ENCODE data around the gene OR1F1.

OR1F1 gene

DNA sequence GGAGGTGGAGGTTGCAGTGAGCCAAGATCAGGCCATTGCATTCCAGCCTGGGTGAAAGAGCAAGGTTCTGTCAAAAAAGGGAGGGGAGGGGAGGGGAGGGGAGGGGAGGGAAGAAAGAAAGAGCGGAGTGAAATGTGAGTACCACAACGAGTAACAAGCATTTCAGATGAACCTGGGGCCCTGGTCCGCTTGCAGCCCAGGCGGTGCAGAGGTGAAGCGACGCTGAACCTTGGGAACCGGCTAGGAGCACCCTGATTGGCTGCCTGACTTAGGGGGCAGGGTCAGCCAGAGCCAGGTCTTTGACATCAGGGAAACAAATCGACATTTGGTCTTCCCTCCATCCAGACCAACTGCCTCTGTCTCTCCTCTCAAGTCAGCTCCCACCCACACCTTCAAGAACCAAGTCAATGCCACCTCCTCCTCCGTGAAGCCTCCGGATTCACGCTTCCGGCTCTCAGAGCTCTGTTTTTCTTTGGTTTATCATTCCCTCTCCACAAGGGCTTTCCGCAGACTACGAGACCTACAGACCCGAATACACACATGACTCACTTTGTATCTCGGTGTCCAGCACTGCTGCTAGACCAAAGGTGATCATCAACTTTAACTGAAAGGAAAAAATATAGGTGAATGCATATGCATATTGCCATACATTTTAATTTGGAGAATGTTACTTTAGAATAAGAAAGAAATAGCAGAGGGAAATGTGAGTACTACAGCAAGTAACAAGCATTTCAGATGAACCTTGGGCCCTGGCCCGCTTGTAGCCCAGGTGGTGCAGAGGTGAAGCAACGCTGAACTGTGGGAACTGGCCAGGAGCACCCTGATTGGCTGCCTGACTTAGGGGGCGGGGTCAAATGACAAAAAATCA lies 19.3 kb downstream of the OR1F1 start:
- no peak for DNase-seq

DNA sequence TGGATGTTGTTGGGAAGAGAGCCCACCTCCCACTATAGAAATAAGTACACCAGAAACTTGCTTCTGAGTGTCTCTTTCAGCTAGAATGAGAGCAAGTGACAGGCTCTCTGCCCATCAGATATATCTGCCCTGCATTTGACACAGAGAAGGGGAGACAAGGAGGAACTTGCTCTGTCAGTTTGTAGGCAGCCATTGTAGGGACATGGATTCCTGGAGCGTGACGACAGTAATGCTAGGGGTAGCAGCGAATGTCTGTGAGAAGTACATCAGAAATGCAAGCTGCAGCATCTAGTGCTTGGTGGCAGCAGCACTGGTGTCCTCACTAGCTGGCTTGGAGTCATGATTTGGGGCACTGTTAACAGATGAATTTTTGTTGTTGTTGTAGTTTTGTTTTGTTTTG lies 24.0 kb downstream of the OR1F1 start:
- no peak for DNase-seq

DNA sequence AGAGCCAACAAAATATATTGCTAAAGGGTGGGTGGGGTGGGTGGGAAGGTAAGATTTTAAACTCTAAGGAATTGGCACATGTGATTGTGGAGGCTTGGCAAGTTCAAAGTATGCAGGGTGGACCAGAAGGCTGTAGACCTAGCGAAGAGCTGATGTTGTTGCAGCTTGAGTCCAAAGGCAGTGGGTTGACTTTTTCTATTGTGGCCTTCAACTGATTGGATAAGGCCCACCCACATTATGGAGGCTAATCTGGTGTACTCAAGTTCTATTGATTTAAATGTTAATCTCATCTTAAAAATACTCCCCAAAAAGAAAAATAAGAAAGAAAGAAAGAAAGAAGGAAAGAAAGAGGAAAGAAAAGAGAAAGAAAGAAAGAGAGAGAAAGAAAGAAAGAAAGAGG lies 24.6 kb downstream of the OR1F1 start:
- no peak for DNase-seq

DNA sequence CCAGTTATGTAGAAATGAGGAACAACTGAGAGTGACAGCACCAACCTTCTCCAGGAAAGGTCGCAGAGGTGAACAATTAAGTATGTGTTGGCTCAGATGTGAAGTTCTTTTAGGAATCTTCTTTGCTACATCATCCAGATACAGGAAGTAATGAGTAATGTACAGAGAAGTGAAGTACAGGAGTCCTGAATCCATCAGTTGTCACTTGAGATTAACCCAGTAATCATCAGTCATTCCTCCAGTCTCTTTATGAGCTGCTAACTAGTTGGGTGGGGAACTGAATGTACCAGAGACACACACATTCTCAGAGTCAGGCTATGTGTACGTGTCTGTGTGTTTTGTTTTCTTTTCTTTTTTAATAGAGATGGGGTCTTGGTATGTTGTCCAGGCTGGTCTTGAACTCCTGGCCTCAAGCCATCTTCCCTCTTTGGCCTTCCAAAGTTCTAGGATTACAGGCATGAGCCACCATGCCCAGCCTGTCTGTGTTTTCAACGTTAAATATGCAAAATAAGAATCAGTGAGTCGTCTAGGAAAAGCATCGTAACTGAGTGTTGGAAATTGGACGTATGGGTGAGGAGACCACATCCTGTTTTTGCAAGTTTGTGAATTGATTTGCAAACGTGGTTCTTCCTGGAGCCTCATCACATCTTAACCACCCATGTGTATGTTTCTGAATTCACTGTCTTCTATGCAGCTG lies 27.0 kb downstream of the OR1F1 start:
- DNase-seq = peak; percentile 75

DNA sequence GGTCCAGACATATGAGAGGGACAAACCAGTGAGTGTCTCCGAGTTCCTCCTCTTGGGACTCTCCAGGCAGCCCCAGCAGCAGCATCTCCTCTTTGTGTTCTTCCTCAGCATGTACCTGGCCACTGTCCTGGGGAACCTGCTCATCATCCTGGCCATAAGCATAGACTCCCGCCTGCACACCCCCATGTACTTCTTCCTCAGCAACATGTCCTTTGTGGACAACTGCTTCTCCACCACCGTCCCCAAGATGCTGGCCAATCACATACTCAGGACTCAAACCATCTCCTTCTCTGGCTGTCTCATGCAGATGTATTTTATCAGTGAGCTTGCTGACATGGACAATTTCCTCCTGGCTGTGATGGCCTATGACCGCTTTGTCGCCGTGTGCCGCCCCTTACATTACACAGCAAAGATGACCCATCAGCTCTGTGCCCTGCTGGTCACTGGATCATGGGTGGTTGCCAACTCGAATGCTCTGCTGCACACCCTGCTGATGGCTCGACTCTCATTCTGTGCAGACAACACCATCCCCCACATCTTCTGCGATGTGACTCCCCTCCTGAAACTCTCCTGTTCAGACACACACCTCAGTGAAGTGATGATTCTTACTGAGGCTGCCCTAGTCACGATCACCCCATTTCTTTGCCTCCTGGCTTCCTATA lies 27.7 kb downstream of the OR1F1 start:
- DNase-seq = no peak

DNA sequence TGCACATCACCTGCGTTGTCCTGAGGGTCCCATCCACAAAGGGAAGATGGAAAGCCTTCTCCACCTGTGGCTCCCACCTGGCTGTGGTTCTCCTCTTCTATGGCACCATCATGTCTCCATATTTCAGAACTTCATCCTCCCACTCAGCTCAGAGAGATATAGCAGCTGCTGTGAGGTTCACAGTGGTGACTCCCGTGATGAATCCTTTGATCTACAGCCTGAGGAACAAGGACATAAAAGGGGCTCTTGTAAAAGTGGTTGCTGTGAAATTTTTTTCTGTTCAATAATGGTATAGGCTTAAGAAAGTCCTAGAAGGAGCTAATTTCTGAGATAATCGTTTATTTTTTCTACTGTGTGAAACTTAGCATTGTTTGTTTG lies 28.2 kb downstream of the OR1F1 start:
- peak; percentile 30 for DNase-seq

DNA sequence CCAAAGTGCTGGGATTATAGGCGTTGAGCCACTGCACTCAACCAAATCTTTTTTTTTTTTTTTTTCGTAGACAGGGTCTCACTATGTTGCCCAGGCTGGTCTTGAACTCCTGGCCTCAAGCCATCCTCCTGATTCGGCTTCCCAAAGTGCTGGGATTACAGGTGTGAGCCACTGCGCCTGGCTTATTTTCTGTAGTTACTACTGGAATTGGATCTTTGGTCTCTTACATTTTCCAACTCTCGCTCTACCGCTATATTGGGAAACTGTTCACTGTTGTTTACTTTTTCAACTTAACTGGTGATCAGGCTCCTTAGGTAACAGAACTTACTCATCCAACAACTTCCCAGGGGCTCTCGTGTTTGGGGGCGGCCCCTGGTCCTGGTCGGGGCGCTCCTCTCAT lies 32.8 kb downstream of the OR1F1 start:
- DNase-seq = no peak

DNA sequence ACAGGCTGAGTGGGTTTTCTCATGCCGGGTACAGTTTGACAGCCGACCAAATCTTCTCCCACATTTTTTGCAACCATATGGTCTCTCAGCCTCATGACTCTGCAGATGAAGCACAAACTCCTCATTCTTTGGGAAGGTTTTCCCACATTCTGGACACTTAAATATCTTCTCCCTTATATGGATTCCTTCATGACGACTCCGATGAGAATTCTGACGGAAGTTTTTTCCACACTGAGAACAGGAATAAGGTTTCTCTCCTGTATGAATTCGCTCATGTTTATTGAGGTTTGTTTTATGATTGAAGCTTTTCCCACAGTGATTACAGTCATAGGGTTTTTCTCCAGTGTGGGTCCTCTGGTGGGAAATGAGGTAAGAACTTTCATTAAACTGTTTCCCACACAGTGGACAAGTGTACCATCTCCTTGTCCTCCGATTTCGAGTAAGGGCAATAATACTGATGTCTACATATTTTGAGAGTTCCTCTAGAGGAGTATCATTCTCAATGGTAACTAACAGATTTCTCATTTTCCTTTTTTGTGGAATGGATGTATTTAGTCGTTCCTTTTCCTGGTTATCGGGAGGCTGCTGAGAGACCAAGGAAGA lies 36.0 kb downstream of the OR1F1 start:
- no peak for DNase-seq

DNA sequence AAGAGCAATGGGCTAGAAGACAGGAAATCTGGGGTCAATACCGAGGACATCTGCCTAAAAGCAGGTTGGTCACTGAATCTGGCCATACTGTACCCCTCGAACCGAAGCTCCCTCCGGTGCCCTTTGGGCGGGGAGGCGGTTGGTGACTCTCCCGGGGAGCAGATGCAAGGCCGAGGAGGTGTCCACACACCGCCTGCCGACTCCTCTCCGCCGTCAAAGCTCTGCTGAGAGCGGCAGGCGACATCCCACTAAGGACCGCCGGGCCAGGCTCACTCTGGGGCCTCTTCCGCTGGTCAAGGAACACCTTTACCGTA lies 46.5 kb downstream of the OR1F1 start:
- no peak for DNase-seq

DNA sequence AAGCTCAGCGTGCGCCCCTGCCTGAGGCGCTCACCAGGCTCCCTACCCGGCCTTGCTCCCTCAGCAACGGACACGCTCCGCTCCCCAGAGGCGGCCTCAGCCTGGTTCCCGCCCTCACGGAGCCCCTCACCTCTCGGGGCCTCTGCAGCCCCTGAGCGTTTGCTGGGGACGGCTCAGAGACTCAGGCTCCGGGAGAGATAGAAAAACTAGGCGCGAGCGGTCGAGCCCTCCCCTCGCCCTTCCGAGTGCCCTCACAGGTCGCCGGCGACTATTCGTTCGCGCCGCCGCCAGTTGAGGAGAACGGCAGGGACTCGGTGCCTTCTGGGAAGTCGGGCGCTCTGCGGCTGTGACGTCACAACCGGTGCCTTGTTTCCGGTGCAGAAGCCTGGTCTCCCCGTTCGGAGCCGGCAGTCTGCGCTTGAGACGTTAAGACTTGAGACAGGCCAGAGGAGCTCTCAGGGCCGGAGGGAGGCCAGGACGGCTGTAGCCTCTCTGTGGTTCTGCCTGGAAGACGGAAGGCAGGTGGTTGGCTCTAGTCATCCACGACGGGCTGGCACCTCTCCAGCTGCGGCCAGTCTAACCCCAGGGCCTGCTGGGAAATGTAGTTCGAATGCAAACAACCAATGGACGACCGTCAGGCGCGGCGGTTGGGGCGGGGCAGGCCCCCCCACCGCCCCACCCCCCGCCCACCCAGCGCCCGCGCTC lies 47.0 kb downstream of the OR1F1 start, which contains the start of gene ZNF200:
Gene ZNF200, minus strand, starts transcription at position 302 of the 705 bp plus-strand sequence. CDS start 1,403 bp downstream, outside the sequence.
- DNase-seq = peak; percentile 93

DNA sequence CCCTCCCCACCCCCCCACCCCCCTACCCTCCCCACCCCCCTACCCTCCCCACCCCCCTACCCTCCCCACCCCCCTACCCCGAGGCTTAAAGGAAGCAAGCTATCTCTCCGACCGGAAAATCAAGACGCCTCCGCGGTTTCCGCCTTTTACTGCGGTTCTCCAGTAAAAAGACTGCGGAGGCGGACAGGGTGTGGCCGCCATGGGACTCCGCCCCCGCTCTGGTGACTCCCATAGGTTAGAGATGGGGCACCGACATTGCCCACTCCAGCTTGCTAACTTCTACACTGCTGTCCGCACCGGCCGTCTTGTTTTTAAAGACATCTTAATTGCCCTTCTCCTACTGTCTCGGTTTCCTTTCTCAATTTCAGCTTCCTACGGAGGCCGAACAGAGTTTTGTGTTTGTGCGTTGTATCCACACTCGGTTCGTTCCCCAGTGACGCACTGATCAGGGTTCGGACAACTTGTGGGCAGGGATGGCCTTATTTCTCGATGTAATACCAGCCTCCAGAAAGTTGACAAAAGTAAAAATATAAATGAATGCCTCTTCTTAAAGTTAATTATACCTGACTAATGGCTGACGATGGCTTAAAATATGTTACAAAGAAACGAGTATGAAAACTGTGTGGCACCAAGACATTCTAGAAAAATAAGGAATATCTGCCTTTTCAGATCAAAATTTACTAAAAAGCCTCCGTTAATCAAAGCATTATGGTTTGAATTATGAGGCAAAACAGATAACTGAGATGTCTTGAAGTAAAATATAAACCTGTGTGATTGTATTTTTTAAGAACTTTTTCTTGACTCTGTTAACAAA lies 48.1 kb downstream of the OR1F1 start:
- peak; percentile 50 for DNase-seq

DNA sequence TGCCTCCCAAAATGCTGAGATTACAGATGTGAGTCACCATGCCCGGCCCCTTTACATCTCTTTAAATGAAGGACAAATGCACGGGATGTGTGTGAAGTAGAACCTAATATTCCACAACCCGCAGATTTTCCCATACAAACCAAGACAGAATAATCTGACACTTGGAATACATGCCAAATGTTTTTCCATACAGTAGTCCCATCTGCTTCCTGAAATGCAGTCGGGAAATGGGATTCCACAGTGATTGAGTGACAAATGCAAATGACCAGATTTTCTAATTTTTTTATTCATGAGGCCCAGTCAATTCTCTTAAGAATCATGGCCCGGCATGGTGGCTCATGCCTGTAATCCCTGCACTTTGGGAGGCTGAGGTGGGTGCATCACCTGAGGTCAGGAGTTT lies 53.8 kb downstream of the OR1F1 start:
- DNase-seq = no peak

DNA sequence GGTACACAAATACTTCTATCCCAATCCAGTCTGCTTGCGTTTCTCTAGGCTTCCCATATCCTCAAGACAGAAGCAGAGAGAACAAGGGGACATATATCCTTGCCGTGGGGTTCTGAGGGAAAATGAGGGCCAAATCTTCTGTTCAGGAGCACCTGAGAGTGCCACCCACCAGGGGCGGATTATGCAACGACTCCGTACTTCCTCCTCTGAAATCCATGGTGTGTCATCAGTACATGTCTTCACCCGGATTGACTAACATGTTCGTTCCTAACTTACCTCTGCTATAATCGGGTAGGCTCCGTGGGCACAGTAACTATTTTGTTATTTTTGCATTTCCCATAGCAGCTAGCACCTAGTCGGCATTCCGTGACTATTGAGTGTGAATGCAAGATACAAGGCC lies 54.7 kb downstream of the OR1F1 start:
- DNase-seq = no peak

DNA sequence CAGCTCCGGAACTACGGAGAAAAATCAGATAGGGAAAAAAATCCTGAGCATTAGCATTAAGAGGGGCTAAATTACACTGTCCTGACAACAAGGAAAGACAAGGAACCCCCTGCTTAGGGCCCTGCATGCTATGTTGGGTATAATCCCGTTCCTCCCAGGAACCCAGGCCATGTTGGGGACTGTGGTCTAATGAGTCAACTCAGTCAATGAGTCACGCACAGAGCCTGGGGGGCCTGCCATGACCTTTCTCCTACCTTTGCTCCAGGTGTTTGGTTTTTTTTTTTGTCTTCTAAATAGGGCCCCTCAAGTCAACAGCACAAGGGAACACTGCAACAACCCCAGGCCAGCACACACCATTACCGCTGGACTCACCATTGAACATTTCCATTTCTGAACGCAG lies 55.9 kb downstream of the OR1F1 start:
- DNase-seq = no peak

DNA sequence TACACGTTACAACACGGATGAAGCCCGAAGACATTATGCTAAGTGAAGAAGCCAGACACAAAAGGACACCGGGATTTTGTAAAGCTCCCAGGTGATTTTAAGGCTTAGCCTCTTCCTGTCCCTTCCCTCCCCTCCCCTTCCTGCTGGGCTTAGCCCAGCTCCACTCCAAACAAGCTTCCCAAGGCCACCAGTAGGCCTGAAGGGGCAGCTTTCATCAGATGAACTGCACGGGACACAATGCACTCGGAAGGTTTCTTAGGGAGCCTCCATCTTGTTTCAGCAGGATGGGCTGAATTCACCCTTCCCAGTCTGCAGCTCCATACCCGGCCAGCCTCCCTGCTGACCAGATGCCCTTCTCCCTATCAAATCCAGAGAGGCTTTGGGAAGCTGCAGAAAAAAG lies 58.0 kb downstream of the OR1F1 start:
- no peak for DNase-seq

DNA sequence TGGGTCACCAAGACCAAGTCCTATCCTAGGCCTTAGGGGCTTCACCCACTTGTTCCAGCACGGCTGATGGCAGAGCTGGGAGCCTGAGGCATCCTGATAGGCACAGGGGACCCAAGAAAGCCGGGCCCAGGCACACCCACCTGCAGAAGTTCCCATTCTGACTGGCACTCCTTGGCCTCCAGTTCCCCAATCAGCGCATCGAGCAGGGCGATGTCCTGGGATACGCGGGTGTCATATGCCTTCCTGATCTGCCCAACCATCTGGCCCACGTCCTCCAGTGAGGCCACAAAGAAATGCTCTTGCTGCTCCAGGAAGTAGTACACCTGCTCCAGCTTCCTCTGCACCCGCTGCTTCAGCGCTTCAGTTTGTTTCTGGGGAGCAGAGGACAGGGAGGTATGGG lies 58.9 kb downstream of the OR1F1 start:
- no peak for DNase-seq

DNA sequence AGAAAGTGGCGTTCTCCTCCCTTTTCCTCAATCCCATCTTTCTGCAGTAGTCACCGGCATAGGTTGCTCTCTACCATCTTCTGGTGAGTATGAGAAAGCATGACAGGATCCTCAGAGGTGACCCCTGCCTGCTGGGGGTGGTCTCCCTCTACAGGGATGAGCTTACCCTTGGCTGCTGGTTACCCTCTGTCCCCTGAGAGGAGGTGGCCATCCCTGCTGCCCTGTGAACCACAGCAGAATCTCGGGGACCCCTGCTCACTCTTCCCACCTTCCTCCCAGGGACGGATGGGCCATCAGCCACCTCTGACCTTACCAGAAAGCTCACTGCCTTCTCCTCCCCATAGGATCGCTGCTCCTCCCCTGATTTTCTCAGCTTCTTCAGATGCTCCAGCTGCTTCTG lies 60.6 kb downstream of the OR1F1 start:
- DNase-seq = no peak

DNA sequence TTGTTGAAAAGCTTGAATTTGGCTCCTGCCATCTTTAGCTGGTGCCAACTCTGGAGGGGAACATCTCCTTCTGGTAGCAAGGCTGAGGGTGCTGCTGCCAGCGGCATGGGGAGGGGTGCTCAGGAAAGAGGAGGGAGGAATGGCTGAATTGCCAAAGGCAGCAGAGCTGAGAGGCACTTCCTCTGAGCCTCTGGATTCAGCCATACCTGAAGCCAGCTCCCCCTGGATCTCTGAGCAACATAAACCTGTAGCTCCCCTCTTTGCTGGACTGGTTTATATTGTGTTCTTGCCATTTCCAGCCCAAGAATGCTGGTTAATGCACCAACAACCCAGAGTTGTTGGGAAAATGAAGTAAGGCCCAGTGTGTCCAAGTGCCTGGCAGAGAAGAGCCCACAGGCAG lies 61.0 kb downstream of the OR1F1 start:
- no peak for DNase-seq

DNA sequence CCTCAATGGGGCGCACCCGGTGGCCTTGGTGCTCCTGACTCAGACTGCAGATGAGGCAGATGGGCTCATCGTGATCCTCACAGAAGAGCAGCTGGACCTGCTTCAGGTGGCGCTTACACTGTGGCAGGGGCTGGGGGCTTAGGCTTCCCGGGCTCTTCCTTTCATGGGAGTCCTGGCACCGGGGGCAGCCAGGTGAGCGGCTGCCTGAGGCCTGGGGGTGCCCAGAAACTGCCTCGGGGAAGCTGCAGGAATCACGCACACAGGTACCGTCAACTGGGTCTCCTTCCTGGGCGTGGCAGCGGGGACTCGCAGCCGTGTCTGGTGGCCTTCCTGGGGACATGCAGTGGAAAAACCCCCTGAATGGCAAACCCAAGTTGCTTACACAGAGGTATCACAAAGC lies 61.4 kb downstream of the OR1F1 start:
- DNase-seq = no peak

DNA sequence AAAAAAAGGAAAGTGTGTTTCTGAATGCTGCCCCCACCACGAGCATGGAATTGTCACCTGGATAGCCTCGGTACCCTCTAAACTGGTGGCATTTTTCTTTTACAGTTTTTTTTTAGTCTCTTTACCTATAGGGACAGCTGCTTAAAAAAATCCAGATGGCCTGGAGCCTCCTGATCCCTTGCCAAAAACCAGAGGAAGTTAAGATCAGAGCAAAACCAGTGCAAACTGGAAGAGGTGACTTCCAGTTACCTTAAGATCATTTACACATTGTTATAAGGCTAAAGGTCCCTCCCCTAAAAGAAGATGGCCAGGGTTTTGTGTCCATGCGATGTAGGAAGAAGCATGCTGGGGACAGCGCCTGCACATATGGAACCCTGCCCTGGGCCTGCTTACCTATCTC lies 65.0 kb downstream of the OR1F1 start:
- DNase-seq = no peak

DNA sequence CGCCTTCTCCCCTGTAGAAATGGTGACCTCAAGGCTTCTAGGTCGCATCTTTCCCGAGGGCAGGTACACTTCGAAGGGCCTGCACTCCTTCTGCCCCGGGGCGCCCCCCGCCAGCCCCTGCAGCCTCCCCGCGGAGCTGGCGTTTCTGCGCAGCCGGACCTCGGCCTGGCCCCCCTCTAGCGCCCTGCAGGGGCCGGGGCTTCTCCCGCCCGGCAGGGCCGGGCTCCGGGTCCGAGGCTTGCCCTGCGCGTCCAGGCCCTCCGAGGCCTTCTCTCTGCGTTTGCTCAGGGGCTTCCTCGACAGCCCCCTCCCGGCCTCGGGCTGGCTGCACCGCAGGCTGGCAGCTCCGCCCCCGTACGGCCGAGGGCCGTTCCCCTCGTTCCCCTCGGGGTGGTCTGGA lies 66.3 kb downstream of the OR1F1 start:
- no peak for DNase-seq

Measured in CD4-positive, alpha-beta T cell treated with Interleukin-17A for 1 hour (primary cell).